Glutamatergic neuron (in vitro differentiated cells): ENCODE results near the gene SLC12A4. TPM values are rescaled to one million over a fixed set of nuclear protein-coding genes. Genes with fewer than 3 reads are reported as not detected.
A peak's percentile ranks its signal among the peaks of the same experiment; 100 is the strongest.
"Not testable (repeated sequence)": the region's sequence is repeated elsewhere in the genome, so short reads cannot be mapped to it uniquely, and the experiment has no call there.

ENCODE experiments used
- DNase-seq: peaks from one replicate; pipeline ENCODE4 v3.0.0; 2022
- H3K27ac Mint-ChIP-seq: one replicate; pipeline ENCODE4 v1.8.0; 2020; ENCODE audit warnings: mild to moderate bottlenecking, mixed read lengths, inconsistent platforms; ENCODE audit not compliant: unreplicated experiment
- H3K27me3 Mint-ChIP-seq: one replicate; pipeline ENCODE4 v1.8.0; 2020; ENCODE audit warnings: mild to moderate bottlenecking, moderate library complexity, mixed read lengths, inconsistent platforms; ENCODE audit not compliant: unreplicated experiment
- H3K36me3 Mint-ChIP-seq: one replicate; pipeline ENCODE4 v1.8.0; 2020; ENCODE audit warnings: mild to moderate bottlenecking, mixed read lengths, inconsistent platforms; ENCODE audit not compliant: unreplicated experiment
- H3K4me1 Mint-ChIP-seq: one replicate; pipeline ENCODE4 v1.8.0; 2020; ENCODE audit warnings: mild to moderate bottlenecking, low read depth, mixed read lengths, inconsistent platforms; ENCODE audit not compliant: unreplicated experiment
- H3K4me3 Mint-ChIP-seq: one replicate; pipeline ENCODE4 v1.8.0; 2020; ENCODE audit warnings: mild to moderate bottlenecking, mixed read lengths, inconsistent platforms; ENCODE audit not compliant: unreplicated experiment
- H3K9me3 Mint-ChIP-seq: one replicate; pipeline ENCODE4 v1.8.0; 2020; ENCODE audit warnings: mild to moderate bottlenecking, moderate library complexity, mixed read lengths, inconsistent platforms; ENCODE audit not compliant: unreplicated experiment
- CTCF ChIP-seq: fragments of 200-600 bp; sonication (generic); IDR thresholded peaks from one replicate; pipeline ENCODE4 v1.5.0; 2021; ENCODE audit not compliant: partially characterized antibody, unreplicated experiment
- total RNA-seq: library from RNA; stranded (reverse); fragmentation: NEBNext Ultra II Directional; extraction: Animal tissue kit (Norgen Biotek cat#: 25700); gene quantifications from one replicate; pipeline ENCODE4 v1.2.1, GENCODE V29; 2021; ENCODE audit not compliant: unreplicated experiment

SLC12A4 gene
- total RNA-seq, 1 donor from 2014 or later: 19.9 TPM

- DNase-seq: no peak
- Mint-ChIP-seq H3K4me3 (no peak overlapping the region), H3K4me1 (no peaks in the 10 kb centered on the region), H3K27me3 (peaks cover 2% of the 10 kb centered on the region), H3K9me3 (no peaks in the 10 kb centered on the region), H3K27ac (no peak overlapping the region), H3K36me3 (no peaks in the 10 kb centered on the region)
- TF ChIP-seq CTCF: no peak
Measured at GRCh38 chr16:67996666-67997065, 28.2 kb upstream of the SLC12A4 start.

GRCh38 chr16:67995423-67995822 lies 27.0 kb upstream of the SLC12A4 start:
- no peaks in the 10 kb centered on the region for H3K36me3 Mint-ChIP-seq
- no peak overlapping the region for H3K4me3 Mint-ChIP-seq
- no peaks in the 10 kb centered on the region for H3K9me3 Mint-ChIP-seq
- no peak for DNase-seq
- H3K27ac Mint-ChIP-seq: no peak overlapping the region
- peaks cover 4% of the 10 kb centered on the region for H3K27me3 Mint-ChIP-seq
- TF ChIP-seq CTCF: no peak
- H3K4me1 Mint-ChIP-seq: no peaks in the 10 kb centered on the region

- not testable (repeated sequence) for H3K4me1 Mint-ChIP-seq, H3K36me3 Mint-ChIP-seq
Measured at GRCh38 chr16:67994040-67994408, 25.6 kb upstream of the SLC12A4 start.

GRCh38 chr16:67993207-67994039 lies 25.0 kb upstream of the SLC12A4 start:
- H3K4me3 Mint-ChIP-seq: no peak overlapping the region
- peaks cover 2% of the 10 kb centered on the region for H3K9me3 Mint-ChIP-seq
- peak; percentile 83 for DNase-seq
- no peak overlapping the region for H3K27ac Mint-ChIP-seq
- peaks cover 4% of the 10 kb centered on the region for H3K27me3 Mint-ChIP-seq
- TF ChIP-seq CTCF: peak; percentile 99
- H3K4me1 Mint-ChIP-seq: no peaks in the 10 kb centered on the region
- H3K36me3 Mint-ChIP-seq: no peaks in the 10 kb centered on the region

More at GRCh38 chr16:67994040-67994408, 25.6 kb upstream of the SLC12A4 start:
- H3K27me3 Mint-ChIP-seq, DNase-seq, H3K4me3 Mint-ChIP-seq, H3K27ac Mint-ChIP-seq, H3K9me3 Mint-ChIP-seq: not testable (repeated sequence)

GRCh38 chr16:67992661-67993206 lies 24.3 kb upstream of the SLC12A4 start:
- no peak overlapping the region for H3K4me3 Mint-ChIP-seq
- no peak for DNase-seq
- H3K9me3 Mint-ChIP-seq: peaks cover 6% of the 10 kb centered on the region
- TF ChIP-seq CTCF: no peak
- no peak overlapping the region for H3K27ac Mint-ChIP-seq
- H3K36me3 Mint-ChIP-seq: no peaks in the 10 kb centered on the region
- H3K27me3 Mint-ChIP-seq: peaks cover 8% of the 10 kb centered on the region
- H3K4me1 Mint-ChIP-seq: no peaks in the 10 kb centered on the region
